ENCODE results near the gene SPOCK1. TPM values are rescaled to one million over a fixed set of nuclear protein-coding genes. Genes with fewer than 3 reads are reported as not detected.
A peak's percentile ranks its signal among the peaks of the same experiment; 100 is the strongest.

SPOCK1 gene
- total RNA-seq, 1 donor from 2014 or later: 8.4 TPM

GRCh38 chr5:137207023-137207760 is 291.9 kb downstream of the SPOCK1 start:
- H3K27ac ChIP-seq: no peak overlapping the region
- no peaks in the 10 kb centered on the region for H3K36me3 ChIP-seq
- no peak for ATAC-seq
- H3K4me1 ChIP-seq: peaks cover 8% of the 10 kb centered on the region
- TF ChIP-seq, protein P1, sequence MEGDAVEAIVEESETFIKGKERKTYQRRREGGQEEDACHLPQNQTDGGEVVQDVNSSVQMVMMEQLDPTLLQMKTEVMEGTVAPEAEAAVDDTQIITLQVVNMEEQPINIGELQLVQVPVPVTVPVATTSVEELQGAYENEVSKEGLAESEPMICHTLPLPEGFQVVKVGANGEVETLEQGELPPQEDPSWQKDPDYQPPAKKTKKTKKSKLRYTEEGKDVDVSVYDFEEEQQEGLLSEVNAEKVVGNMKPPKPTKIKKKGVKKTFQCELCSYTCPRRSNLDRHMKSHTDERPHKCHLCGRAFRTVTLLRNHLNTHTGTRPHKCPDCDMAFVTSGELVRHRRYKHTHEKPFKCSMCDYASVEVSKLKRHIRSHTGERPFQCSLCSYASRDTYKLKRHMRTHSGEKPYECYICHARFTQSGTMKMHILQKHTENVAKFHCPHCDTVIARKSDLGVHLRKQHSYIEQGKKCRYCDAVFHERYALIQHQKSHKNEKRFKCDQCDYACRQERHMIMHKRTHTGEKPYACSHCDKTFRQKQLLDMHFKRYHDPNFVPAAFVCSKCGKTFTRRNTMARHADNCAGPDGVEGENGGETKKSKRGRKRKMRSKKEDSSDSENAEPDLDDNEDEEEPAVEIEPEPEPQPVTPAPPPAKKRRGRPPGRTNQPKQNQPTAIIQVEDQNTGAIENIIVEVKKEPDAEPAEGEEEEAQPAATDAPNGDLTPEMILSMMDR (IDR thresholded peaks at IDR 0.05): no peak
- DNase-seq: no peak
- intact Hi-C loops (cut with DNase I): no loop called here
- no peaks in the 10 kb centered on the region for H3K9me3 ChIP-seq
- no peak overlapping the region for H3K4me3 ChIP-seq
- H3K27me3 ChIP-seq (ENCODE audit: low read depth): peaks cover 50% of the 10 kb centered on the region

DNA sequence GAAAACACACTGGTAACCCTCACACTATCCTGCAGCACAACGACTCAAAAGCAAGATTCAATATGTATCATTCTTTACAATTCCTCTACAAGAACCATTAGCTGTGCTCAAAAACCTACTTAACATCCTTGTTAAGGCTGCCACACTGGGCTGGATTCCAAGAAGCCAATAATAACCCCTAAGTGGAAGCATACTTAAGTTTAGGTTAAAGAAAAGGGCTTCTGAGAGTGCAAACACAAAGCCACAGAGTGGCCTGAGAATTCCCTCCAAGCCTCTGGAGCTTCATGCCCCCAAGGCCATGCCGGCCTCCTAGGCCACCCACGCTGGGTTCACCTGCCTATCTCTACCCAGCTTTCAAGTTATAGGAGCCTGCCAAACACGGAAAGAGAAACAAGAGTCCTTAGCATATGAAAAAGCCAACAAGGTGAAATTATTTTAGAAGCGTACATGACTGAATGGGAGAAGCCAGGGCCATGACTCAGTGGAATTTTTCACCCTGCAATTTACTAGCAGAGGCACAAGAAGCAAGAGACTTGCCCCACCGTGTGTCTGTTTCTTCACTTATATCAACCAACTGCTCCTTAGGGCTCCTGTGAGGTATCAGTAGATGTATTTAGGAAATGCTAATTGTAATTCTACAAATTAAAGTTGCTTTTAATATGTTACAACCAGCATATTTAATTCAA is 293.0 kb downstream of the SPOCK1 start:
- no peak overlapping the region for H3K27ac ChIP-seq
- DNase-seq: peak; percentile 64
- intact Hi-C loops (cut with DNase I): no loop called here
- no peak overlapping the region for H3K4me3 ChIP-seq
- H3K9me3 ChIP-seq: no peaks in the 10 kb centered on the region
- TF ChIP-seq, protein P1 (IDR thresholded peaks at IDR 0.05): no peak
- no peaks in the 10 kb centered on the region for H3K36me3 ChIP-seq
- peak; percentile 94 for ATAC-seq
- H3K4me1 ChIP-seq: peaks cover 8% of the 10 kb centered on the region
- H3K27me3 ChIP-seq (ENCODE audit: low read depth): peaks cover 50% of the 10 kb centered on the region

DNA sequence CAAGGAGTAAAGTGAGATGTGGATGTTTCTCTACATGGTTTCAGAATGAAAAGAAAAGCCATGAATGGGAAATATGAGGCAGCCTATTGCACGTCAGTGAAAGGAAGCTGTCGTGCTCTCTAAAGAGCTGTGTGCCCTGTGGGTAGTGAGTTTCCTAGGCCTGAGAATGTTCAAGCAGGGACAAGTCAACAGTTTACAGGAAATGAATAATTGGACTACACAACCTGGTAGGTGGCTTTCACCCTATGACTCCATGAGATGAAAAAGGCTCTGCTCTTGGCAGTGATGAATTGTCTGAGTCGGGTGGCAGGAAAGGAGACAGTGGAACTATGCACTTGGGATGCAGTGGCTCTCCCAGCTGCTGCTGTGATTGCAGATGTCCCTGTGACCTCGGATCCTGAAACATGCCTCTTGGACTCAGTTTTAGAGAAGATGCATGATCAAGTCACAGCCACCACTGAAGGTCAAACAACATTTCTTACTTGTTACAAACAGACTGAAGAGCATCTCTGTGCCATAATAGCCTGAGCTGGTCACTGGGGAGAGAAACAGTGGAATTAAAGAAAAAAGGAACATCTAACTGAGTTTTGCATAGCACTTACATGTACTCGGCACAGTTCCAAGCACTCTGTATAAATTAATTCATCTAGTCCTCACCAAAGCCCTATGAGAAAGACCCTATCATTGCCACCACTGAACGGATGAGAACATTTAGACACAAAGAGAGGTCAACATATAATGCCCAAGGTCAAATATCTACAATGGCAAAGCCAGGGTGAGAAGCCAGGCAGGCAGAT is 293.7 kb downstream of the SPOCK1 start:
- intact Hi-C loops (cut with DNase I): no loop called here
- Histone ChIP-seq H3K9me3 (no peaks in the 10 kb centered on the region), H3K4me3 (no peak overlapping the region), H3K36me3 (no peaks in the 10 kb centered on the region), H3K4me1 (peaks cover 8% of the 10 kb centered on the region), H3K27ac (no peak overlapping the region), H3K27me3 (ENCODE audit: low read depth) (peaks cover 47% of the 10 kb centered on the region)
- DNase-seq (no peak), ATAC-seq (no peak)
- TF ChIP-seq, protein P1 (IDR thresholded peaks at IDR 0.05): no peak

DNA sequence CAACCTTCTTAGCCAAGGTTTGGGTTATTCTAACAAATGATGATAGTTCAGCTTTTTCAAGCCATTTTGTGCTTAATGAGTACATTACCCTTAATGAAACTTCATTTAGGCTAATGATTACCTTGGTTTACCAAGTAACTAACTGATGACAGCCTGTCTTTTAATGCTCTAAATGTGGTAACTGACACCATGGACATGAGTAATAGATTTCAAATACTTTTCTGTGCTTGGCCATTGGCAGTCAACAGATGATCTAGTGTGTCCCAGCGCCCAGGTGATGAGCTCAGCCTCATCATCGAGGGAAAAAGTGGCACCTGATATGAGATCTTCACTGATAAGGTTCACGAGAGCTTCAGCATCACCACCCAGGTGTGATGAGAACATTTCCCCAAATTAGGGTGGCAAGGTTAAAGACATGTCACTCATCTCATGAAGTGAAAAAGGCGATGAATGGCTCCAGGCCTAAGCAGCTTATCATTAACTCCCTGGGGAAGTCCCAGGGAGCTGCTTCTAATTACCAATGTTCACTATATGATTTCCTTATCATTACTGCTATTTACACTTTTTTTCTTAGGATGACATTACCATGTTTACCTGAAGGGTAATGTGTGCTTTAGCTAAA is 296.0 kb downstream of the SPOCK1 start:
- ATAC-seq (no peak), DNase-seq (no peak)
- Histone ChIP-seq H3K4me1 (peaks cover 8% of the 10 kb centered on the region), H3K4me3 (no peak overlapping the region), H3K9me3 (no peaks in the 10 kb centered on the region), H3K27ac (no peak overlapping the region), H3K27me3 (ENCODE audit: low read depth) (peaks cover 38% of the 10 kb centered on the region), H3K36me3 (no peaks in the 10 kb centered on the region)
- intact Hi-C loops (cut with DNase I): no loop called here
- TF ChIP-seq, protein P1 (IDR thresholded peaks at IDR 0.05): no peak

DNA sequence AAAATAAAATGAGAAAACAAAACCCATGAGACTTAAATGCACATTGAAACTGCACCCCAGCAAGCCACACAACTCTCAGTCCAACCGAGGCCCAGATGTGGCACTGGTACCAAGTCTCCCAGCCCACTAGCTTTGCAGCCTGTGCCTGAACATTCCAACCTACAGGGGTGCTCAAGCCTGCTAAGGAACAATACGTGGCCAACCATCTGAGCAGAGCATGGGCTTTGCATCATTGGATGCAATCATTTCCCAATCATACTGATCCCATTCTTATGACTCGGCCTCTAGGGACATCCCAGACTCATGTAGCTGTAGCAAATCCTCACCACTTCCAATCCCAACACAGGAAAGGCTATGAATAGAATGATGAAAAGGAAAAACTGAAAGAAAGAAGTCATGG is 297.2 kb downstream of the SPOCK1 start:
- Histone ChIP-seq H3K36me3 (no peaks in the 10 kb centered on the region), H3K9me3 (no peaks in the 10 kb centered on the region), H3K4me3 (no peak overlapping the region), H3K27me3 (ENCODE audit: low read depth) (peaks cover 29% of the 10 kb centered on the region), H3K4me1 (peaks cover 8% of the 10 kb centered on the region), H3K27ac (no peak overlapping the region)
- ATAC-seq (no peak), DNase-seq (no peak)
- TF ChIP-seq, protein P1 (IDR thresholded peaks at IDR 0.05): no peak
- intact Hi-C loops (cut with DNase I): no loop called here

All from lower lobe of right lung (tissue), 2 donors.